ENCODE measurements around the gene UBE2R2. TPM values are rescaled to one million over a fixed set of nuclear protein-coding genes. Genes with fewer than 3 reads are reported as not detected.

Gene UBE2R2
- total RNA-seq, 1 experiment from 2014 or later: 33.8 TPM

DNA sequence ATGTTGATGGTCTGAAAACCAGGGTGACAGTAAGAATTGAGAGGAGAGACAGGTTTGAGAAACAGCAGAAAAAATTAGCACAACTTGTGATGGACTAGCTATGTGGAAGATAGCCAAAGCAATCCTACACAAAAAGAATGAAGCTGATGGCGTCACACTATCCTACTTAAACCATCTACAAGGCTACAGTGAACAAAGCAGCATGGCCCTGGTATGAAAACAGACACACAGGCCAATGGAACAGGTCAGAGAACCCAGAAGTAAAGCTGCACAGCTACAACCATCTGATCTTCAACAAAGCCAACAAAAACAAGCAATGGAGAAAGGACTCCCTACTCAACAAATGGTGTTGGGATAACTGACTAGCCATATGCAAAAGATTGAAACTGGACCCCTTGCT, 7.5 kb upstream of the UBE2R2 start:
- no peaks in the 10 kb centered on the region for H3K9me3 Mint-ChIP-seq (ENCODE audit: unreplicated experiment)
- no peaks in the 10 kb centered on the region for H3K27me3 Mint-ChIP-seq (ENCODE audit: insufficient read depth, unreplicated experiment)
- DNase-seq (ENCODE audit: unreplicated experiment): no peak
- no peak overlapping the region for H3K4me3 Mint-ChIP-seq (ENCODE audit: unreplicated experiment)
- TF ChIP-seq, protein P1, sequence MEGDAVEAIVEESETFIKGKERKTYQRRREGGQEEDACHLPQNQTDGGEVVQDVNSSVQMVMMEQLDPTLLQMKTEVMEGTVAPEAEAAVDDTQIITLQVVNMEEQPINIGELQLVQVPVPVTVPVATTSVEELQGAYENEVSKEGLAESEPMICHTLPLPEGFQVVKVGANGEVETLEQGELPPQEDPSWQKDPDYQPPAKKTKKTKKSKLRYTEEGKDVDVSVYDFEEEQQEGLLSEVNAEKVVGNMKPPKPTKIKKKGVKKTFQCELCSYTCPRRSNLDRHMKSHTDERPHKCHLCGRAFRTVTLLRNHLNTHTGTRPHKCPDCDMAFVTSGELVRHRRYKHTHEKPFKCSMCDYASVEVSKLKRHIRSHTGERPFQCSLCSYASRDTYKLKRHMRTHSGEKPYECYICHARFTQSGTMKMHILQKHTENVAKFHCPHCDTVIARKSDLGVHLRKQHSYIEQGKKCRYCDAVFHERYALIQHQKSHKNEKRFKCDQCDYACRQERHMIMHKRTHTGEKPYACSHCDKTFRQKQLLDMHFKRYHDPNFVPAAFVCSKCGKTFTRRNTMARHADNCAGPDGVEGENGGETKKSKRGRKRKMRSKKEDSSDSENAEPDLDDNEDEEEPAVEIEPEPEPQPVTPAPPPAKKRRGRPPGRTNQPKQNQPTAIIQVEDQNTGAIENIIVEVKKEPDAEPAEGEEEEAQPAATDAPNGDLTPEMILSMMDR (IDR thresholded peaks at IDR 0.05; ENCODE audit: unreplicated experiment): no peak
- POLR2A ChIA-PET: interaction anchor here (0.5 kb wide), 1 partner anchor 14 kb away, joined by 3 read pairs; the partner anchor contains the start of gene PRSS3
- BruUV-seq (replicated peaks): no TSS peak
- no peaks in the 10 kb centered on the region for H3K36me3 Mint-ChIP-seq (ENCODE audit: insufficient read depth, unreplicated experiment)
- intact Hi-C loops (cut with micrococcal nuclease): no loop called here
- CTCF ChIA-PET: interaction anchor here (0.6 kb wide), 1 partner anchor 18 kb away, joined by 3 read pairs; no protein-coding TSS in a partner anchor
- no peak overlapping the region for H3K27ac Mint-ChIP-seq (ENCODE audit: low read depth, unreplicated experiment)
- peaks cover 20% of the 10 kb centered on the region for H3K4me1 Mint-ChIP-seq (ENCODE audit: insufficient read depth, unreplicated experiment)

DNA sequence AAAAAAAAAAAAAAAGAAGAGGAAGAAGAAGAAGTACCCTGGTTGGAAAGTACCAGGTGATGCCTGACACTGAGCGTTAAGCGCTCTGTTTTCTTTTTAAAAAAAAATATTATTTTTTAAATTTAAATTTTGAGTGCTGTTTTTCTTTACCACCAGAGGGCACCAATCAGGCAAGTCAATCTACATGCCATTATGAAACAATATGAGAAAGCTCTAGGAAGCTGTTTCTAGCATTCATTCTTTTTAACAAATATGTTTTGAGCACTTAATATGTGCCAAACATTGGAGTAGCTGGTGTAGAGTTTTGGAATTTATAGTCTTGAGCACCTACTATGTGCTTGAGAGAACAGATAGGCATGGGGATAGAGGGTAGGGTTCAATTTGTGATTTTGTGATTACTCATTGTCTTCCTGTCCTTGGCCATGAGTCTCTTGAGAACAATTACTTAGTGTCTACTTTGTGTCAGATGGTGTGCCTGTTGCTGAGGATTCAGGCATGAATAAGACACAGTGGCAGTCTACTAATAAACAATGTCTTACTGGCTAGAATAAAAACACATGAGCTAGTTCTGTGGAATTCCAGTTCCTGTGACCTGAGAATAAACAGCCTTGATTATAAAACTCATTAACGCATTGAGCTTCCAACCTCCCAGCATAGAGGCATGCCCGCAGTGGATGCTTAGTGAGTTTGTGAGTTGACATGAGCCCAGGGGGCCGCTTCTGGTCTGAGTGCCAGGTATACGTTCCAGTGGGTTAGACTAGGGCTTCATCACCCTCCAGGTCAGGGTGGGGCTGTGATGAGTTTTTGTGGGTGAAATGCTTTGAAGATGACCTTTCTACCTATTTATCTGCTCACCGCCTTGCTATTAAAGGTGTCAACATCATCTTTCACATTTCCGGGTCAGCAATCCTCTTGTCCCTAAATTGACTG, 3.0 kb upstream of the UBE2R2 start:
- ChIA-PET POLR2A (interaction anchor here (0.6 to 4.7 kb wide), 10 partner anchors 22 to 727 kb away, joined by 3 to 56 read pairs (median 5); no protein-coding TSS in a partner anchor), CTCF (interaction anchor here (0.6 to 7.0 kb wide), 41 partner anchors 8 to 1001 kb away, joined by 3 to 132 read pairs (median 4); no protein-coding TSS in a partner anchor)
- peak; percentile 58 for DNase-seq (ENCODE audit: unreplicated experiment)
- no peaks in the 10 kb centered on the region for H3K36me3 Mint-ChIP-seq (ENCODE audit: insufficient read depth, unreplicated experiment)
- H3K4me3 Mint-ChIP-seq (ENCODE audit: unreplicated experiment): no peak overlapping the region
- no TSS peak for BruUV-seq (replicated peaks)
- peak overlapping the region; percentile 39 for H3K27ac Mint-ChIP-seq (ENCODE audit: low read depth, unreplicated experiment)
- intact Hi-C loops (cut with micrococcal nuclease): loop anchor here (1.0 to 10.0 kb wide), 4 partner anchors 38 to 563 kb away; partner anchors contain the start of gene MYORG
- no peaks in the 10 kb centered on the region for H3K27me3 Mint-ChIP-seq (ENCODE audit: insufficient read depth, unreplicated experiment)
- H3K4me1 Mint-ChIP-seq (ENCODE audit: insufficient read depth, unreplicated experiment): peaks cover 18% of the 10 kb centered on the region
- no peaks in the 10 kb centered on the region for H3K9me3 Mint-ChIP-seq (ENCODE audit: unreplicated experiment)
- TF ChIP-seq, protein P1 (IDR thresholded peaks at IDR 0.05; ENCODE audit: unreplicated experiment): peak; percentile 58

DNA sequence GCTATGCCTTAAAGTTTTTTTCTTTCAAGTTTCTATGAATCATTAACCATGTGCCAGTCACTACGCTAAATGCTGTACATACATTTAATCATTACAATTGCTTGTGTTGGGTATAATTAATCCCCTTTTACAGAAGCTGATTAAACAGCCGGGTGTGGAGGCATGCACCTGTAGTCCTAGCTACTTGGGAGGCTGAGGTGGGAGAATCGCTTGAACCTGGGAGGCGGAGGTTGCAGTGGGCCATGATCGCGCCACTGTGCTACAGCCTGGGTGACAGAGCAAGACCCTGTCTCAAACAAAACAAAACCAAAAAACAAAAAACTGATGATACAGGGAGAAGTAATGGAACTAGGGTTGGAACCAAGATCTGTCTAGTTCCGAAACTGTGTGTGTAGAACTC, 1.2 kb upstream of the UBE2R2 start:
- peak overlapping the region; percentile 80 for H3K4me3 Mint-ChIP-seq (ENCODE audit: unreplicated experiment)
- H3K27ac Mint-ChIP-seq (ENCODE audit: low read depth, unreplicated experiment): peak overlapping the region; percentile 82
- ChIA-PET POLR2A (interaction anchor here (0.9 to 4.7 kb wide), 10 partner anchors 7 to 258 kb away, joined by 3 to 56 read pairs (median 4); no protein-coding TSS in a partner anchor), CTCF (interaction anchor here (0.5 to 7.0 kb wide), 10 partner anchors 9 to 258 kb away, joined by 3 to 132 read pairs (median 4); partner anchors contain the start of gene PRSS3)
- H3K36me3 Mint-ChIP-seq (ENCODE audit: insufficient read depth, unreplicated experiment): no peaks in the 10 kb centered on the region
- H3K27me3 Mint-ChIP-seq (ENCODE audit: insufficient read depth, unreplicated experiment): no peaks in the 10 kb centered on the region
- H3K4me1 Mint-ChIP-seq (ENCODE audit: insufficient read depth, unreplicated experiment): peaks cover 24% of the 10 kb centered on the region
- no peaks in the 10 kb centered on the region for H3K9me3 Mint-ChIP-seq (ENCODE audit: unreplicated experiment)
- no TSS peak for BruUV-seq (replicated peaks)
- intact Hi-C loops (cut with micrococcal nuclease): loop anchor here (1.0 to 10.0 kb wide), 3 partner anchors 21 to 257 kb away; no protein-coding TSS in a partner anchor
- TF ChIP-seq, protein P1 (IDR thresholded peaks at IDR 0.05; ENCODE audit: unreplicated experiment): no peak
- DNase-seq (ENCODE audit: unreplicated experiment): no peak

Measured in MCF 10A (cell line).